Gastrocnemius medialis (tissue), 4 donors: ENCODE measurements around the gene ATF7IP2. TPM values are rescaled to one million over a fixed set of nuclear protein-coding genes. Genes with fewer than 3 reads are reported as not detected.
"Not testable (repeated sequence)": the region's sequence is repeated elsewhere in the genome, so short reads cannot be mapped to it uniquely, and the experiment has no call there.

Experiments used
- ATAC-seq, 2 donors: fragments of 150-250 bp; one replicate each; pipeline ENCODE4 v1.9.1; 2016
- DNase-seq, 2 donors: peaks; one replicate each; pipeline ENCODE4 v3.0.0-alpha.2; 2019
- H3K27ac ChIP-seq, 4 donors: fragments of 200-600 bp; sonication (generic); 1 replicate in 1 of 4; 2 replicates in 3 of 4; pipeline ENCODE4 v1.5.1; 2016 to 2018; ENCODE audit warnings: mild to moderate bottlenecking in 2 of 4, moderate library complexity in 1 of 4
- H3K27me3 ChIP-seq, 3 donors: fragments of 200-600 bp; sonication (generic) in 2 of 3; 1 replicate in 1 of 3; 2 replicates in 2 of 3; pipeline versions ENCODE4 v1.5.1 to v1.6.0; 2016 to 2019; ENCODE audit warnings: mild to moderate bottlenecking in 1 of 3, moderate library complexity in 1 of 3
- H3K36me3 ChIP-seq, 2 donors: fragments of 200-600 bp; sonication (generic) in 1 of 2; one replicate each; pipeline ENCODE4 v1.5.1; 2017 to 2018
- H3K4me1 ChIP-seq, 2 donors: fragments of 200-600 bp; sonication (generic) in 1 of 2; one replicate each; pipeline ENCODE4 v1.5.1; 2016 to 2017; ENCODE audit warnings: mild to moderate bottlenecking in 2 of 2
- H3K4me3 ChIP-seq, 4 donors: fragments of 200-600 bp; sonication (generic) in 3 of 4; 1 replicate in 1 of 4; 2 replicates in 3 of 4; pipeline ENCODE4 v1.5.1; 2016 to 2019; ENCODE audit warnings: mild to moderate bottlenecking in 2 of 4
- H3K9me3 ChIP-seq, 3 donors: fragments of 200-600 bp; sonication (generic) in 2 of 3; 1 replicate in 1 of 3; 2 replicates in 2 of 3; pipeline ENCODE4 v1.5.1; 2016 to 2019
- CTCF ChIP-seq, 5 experiments: fragments of 450-650 bp in 3 of 5; fragments of 200-600 bp in 2 of 5; sonication (generic) in 2 of 5; IDR thresholded peaks in 4 of 5; conservative IDR thresholded peaks in 1 of 5; 1 replicate in 4 of 5; 2 replicates in 1 of 5; pipeline ENCODE4 v1.5.1; 2016 to 2019; ENCODE audit warnings: antibody characterized with exemption in 5 of 5, mild to moderate bottlenecking in 3 of 5, moderate library complexity in 3 of 5
- POLR2A ChIP-seq, 2 donors: fragments of 450-650 bp; IDR thresholded peaks; one replicate each; pipeline ENCODE4 v1.6.1; 2017; ENCODE audit warnings: antibody characterized with exemption in 2 of 2, mild to moderate bottlenecking in 2 of 2, moderate library complexity in 2 of 2
- in situ Hi-C, 4 donors: fragments of 200-750 bp; cut with MboI; loops; one replicate each; pipeline versions ENCODE4 v1.15.0 to v1.8.0; 2017; ENCODE audit warnings: low sequenced_read_pairs in 4 of 4
- intact Hi-C: fragments of 100-400 bp; cut with DNase I; formaldehyde crosslinking; loops from one replicate; pipeline ENCODE4 v1.15.1; 2023; ENCODE audit warnings: low total_unique reads
- total RNA-seq, 4 donors: library from RNA; depleted of rRNA; stranded (reverse); fragments of >200 nt; gene quantifications; one replicate each; pipeline versions ENCODE4 v1.1.0 to v1.2.3, GENCODE V29; 2016

The ATF7IP2 gene
- total RNA-seq, 4 donors from 2014 or later = 0.73 to 2.5 (median 1.3) TPM

GRCh38 chr16:10419701-10420100 is 33.8 kb downstream of the ATF7IP2 start:
- H3K9me3 ChIP-seq = no peaks in the 10 kb centered on the region
- H3K4me1 ChIP-seq = no peaks in the 10 kb centered on the region
- TF ChIP-seq POLR2A (IDR thresholded peaks at IDR 0.05) (no peak), CTCF (IDR thresholded peaks at IDR 0.05 in 4 of 5, conservative IDR thresholded peaks at IDR 0.05 in 1 of 5) (no peak)
- ATAC-seq (no peak), DNase-seq (no peak)
- no peaks in the 10 kb centered on the region for H3K36me3 ChIP-seq
- H3K27me3 ChIP-seq = no peaks in the 10 kb centered on the region
- no peak overlapping the region for H3K4me3 ChIP-seq
- H3K27ac ChIP-seq = no peak overlapping the region
- in situ Hi-C loops = no loop called here
- intact Hi-C loops = no loop called here

- H3K36me3 ChIP-seq = no peaks in the 10 kb centered on the region
- no peaks in the 10 kb centered on the region for H3K4me1 ChIP-seq
- H3K27ac ChIP-seq = no peak overlapping the region
- no peak overlapping the region for H3K4me3 ChIP-seq
- DNase-seq = no peak
- H3K9me3 ChIP-seq = no peaks in the 10 kb centered on the region
- TF ChIP-seq POLR2A (IDR thresholded peaks at IDR 0.05) (no peak), CTCF (IDR thresholded peaks at IDR 0.05 in 4 of 5, conservative IDR thresholded peaks at IDR 0.05 in 1 of 5) (no peak)
- no peaks in the 10 kb centered on the region for H3K27me3 ChIP-seq
- intact Hi-C loops (no loop called here), in situ Hi-C loops (no loop called here)
- no peak for ATAC-seq
These were observed 35.7 kb downstream of the ATF7IP2 start for GRCh38 chr16:10421596-10421995.

- Histone ChIP-seq H3K4me1 (no peaks in the 10 kb centered on the region), H3K36me3 (no peaks in the 10 kb centered on the region), H3K9me3 (no peaks in the 10 kb centered on the region), H3K27me3 (no peaks in the 10 kb centered on the region), H3K4me3 (no peak overlapping the region), H3K27ac (no peak overlapping the region)
- DNase-seq (no peak), ATAC-seq (no peak)
- intact Hi-C loops = no loop called here
- in situ Hi-C loops = no loop called here
- TF ChIP-seq POLR2A (IDR thresholded peaks at IDR 0.05) = no peak
- TF ChIP-seq CTCF (IDR thresholded peaks at IDR 0.05 in 4 of 5, conservative IDR thresholded peaks at IDR 0.05 in 1 of 5) = no peak
These were observed 42.7 kb downstream of the ATF7IP2 start for GRCh38 chr16:10428433-10429168.

- in situ Hi-C loops, H3K9me3 ChIP-seq, H3K27ac ChIP-seq, H3K4me3 ChIP-seq, H3K4me1 ChIP-seq, ATAC-seq, intact Hi-C loops, H3K36me3 ChIP-seq, H3K27me3 ChIP-seq, DNase-seq: not testable (repeated sequence)
These were observed 43.6 kb downstream of the ATF7IP2 start for GRCh38 chr16:10429299-10429969.

GRCh38 chr16:10441726-10442125 is 55.9 kb downstream of the ATF7IP2 start:
- H3K4me3 ChIP-seq = no peak overlapping the region
- DNase-seq (no peak), ATAC-seq (no peak)
- in situ Hi-C loops (no loop called here), intact Hi-C loops (no loop called here)
- TF ChIP-seq POLR2A (IDR thresholded peaks at IDR 0.05) (no peak), CTCF (IDR thresholded peaks at IDR 0.05 in 4 of 5, conservative IDR thresholded peaks at IDR 0.05 in 1 of 5) (no peak)
- H3K9me3 ChIP-seq = no peaks in the 10 kb centered on the region
- H3K27me3 ChIP-seq = no peaks in the 10 kb centered on the region
- H3K36me3 ChIP-seq = no peaks in the 10 kb centered on the region
- no peak overlapping the region for H3K27ac ChIP-seq
- H3K4me1 ChIP-seq = no peaks in the 10 kb centered on the region
